ENCODE data around the gene PCP4L1. TPM values are rescaled to one million over a fixed set of nuclear protein-coding genes. Genes with fewer than 3 reads are reported as not detected.

PCP4L1 gene
- total RNA-seq, 1 experiment from 2014 or later: not detected

DNA sequence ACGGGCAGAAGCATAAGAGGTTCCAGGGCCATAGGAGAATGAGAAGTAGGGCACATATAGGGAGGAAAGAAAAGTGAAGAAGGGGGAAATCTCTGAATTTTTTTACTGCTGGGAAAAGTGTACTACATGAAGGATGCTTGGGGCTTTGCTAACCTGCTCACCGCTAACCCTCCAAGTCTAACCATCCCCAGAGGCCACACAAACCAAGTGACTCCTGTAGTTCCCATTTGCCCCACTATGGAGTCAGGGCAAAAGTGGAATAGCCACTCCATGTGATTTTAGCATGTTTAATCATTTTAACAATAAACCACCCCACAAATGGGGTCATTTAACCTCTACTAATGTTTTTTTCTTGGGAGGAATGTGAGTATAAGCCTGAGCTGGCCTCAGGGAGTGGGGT lies 26.6 kb downstream of the PCP4L1 start:
- Histone ChIP-seq H3K79me2 (ENCODE audit: insufficient read depth, low read length) (no peaks in the 10 kb centered on the region), H3K9me2 (ENCODE audit: insufficient read depth) (no peaks in the 10 kb centered on the region), H3K4me2 (ENCODE audit: low read length) (no peak overlapping the region), H3K36me3 (ENCODE audit: control insufficient read depth in 1 of 2, insufficient read depth in 2 of 2, low read length in 2 of 2) (no peaks in the 10 kb centered on the region), H3K4me1 (ENCODE audit: control insufficient read depth in 1 of 2, insufficient read depth in 2 of 2, low read length in 2 of 2) (no peaks in the 10 kb centered on the region), H4K20me1 (ENCODE audit: insufficient read depth) (no peaks in the 10 kb centered on the region), H3K27ac (ENCODE audit: low read depth, low read length) (no peak overlapping the region), H3K9ac (ENCODE audit: low read length) (no peak overlapping the region), H3K4me3 (replicated peaks in 1 of 2; ENCODE audit: low read depth in 1 of 2, low read length in 2 of 2) (no peak overlapping the region), H2AFZ (ENCODE audit: low read depth, low read length, poor library complexity, severe bottlenecking) (no peak overlapping the region), H3K9me3 (ENCODE audit: control insufficient read depth in 1 of 2, insufficient read depth in 1 of 2, low read depth in 1 of 2, low read length in 2 of 2) (no peaks in the 10 kb centered on the region), H3K27me3 (ENCODE audit: insufficient read depth, low read length) (peaks cover 20% of the 10 kb centered on the region; the same call in 1 of the 2 replicates)
- RAD21 ChIA-PET (ENCODE audit: low non-redundant PET in 1 of 2, low total read pairs in 2 of 2, uncharacterized antibody in 2 of 2, unreplicated experiment in 2 of 2): no interaction called here
- ATAC-seq: no peak
- CTCF ChIA-PET: no interaction called here
- no peak for DNase-seq (ENCODE audit: low read depth, low spot score)
- POLR2A ChIA-PET: no interaction called here
- intact Hi-C loops (cut with micrococcal nuclease): no loop called here
- no peak for TF ChIP-seq RAD21 (IDR thresholded peaks at IDR 0.05; ENCODE audit: low read depth)
- no peak for TF ChIP-seq SP1 (IDR thresholded peaks at IDR 0.05; ENCODE audit: low read depth)
- TF ChIP-seq CBX3 (IDR thresholded peaks at IDR 0.05; ENCODE audit: low read depth): no peak
- TF ChIP-seq, protein P1, sequence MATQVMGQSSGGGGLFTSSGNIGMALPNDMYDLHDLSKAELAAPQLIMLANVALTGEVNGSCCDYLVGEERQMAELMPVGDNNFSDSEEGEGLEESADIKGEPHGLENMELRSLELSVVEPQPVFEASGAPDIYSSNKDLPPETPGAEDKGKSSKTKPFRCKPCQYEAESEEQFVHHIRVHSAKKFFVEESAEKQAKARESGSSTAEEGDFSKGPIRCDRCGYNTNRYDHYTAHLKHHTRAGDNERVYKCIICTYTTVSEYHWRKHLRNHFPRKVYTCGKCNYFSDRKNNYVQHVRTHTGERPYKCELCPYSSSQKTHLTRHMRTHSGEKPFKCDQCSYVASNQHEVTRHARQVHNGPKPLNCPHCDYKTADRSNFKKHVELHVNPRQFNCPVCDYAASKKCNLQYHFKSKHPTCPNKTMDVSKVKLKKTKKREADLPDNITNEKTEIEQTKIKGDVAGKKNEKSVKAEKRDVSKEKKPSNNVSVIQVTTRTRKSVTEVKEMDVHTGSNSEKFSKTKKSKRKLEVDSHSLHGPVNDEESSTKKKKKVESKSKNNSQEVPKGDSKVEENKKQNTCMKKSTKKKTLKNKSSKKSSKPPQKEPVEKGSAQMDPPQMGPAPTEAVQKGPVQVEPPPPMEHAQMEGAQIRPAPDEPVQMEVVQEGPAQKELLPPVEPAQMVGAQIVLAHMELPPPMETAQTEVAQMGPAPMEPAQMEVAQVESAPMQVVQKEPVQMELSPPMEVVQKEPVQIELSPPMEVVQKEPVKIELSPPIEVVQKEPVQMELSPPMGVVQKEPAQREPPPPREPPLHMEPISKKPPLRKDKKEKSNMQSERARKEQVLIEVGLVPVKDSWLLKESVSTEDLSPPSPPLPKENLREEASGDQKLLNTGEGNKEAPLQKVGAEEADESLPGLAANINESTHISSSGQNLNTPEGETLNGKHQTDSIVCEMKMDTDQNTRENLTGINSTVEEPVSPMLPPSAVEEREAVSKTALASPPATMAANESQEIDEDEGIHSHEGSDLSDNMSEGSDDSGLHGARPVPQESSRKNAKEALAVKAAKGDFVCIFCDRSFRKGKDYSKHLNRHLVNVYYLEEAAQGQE (IDR thresholded peaks at IDR 0.05; ENCODE audit: low read depth): no peak
- TF ChIP-seq FOSL1 (IDR thresholded peaks at IDR 0.05; ENCODE audit: low read depth): no peak
- no peak for TF ChIP-seq EZH2phosphoT487 (IDR thresholded peaks at IDR 0.05; ENCODE audit: borderline replicate concordance)
- no peak for TF ChIP-seq SIN3A (IDR thresholded peaks at IDR 0.05; ENCODE audit: low read depth)
- BruUV-seq (replicated peaks): no TSS peak

DNA sequence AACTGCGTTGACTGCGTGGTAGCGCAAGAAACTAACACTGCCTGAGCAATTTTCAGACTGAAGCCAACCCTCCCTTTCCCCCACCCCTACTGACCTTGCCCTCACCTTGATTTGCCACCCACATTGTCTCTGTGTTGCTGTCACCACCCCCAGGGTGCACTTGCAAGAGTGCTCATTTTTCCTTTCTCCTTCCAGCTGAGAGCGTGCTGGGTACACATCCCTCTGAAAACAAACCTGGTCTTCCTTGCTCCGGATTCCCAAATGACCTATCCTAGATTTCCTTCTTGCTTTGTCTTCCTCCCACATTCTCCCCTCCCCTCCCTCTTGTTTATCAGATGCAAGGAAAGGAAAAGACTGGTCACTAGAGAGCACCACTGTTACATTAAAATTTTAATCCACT lies 27.0 kb downstream of the PCP4L1 start:
- Histone ChIP-seq H3K9me2 (ENCODE audit: insufficient read depth) (no peaks in the 10 kb centered on the region), H3K36me3 (ENCODE audit: control insufficient read depth in 1 of 2, insufficient read depth in 2 of 2, low read length in 2 of 2) (no peaks in the 10 kb centered on the region), H3K4me1 (ENCODE audit: control insufficient read depth in 1 of 2, insufficient read depth in 2 of 2, low read length in 2 of 2) (no peaks in the 10 kb centered on the region), H4K20me1 (ENCODE audit: insufficient read depth) (no peaks in the 10 kb centered on the region), H3K4me2 (ENCODE audit: low read length) (no peak overlapping the region), H3K79me2 (ENCODE audit: insufficient read depth, low read length) (no peaks in the 10 kb centered on the region), H2AFZ (ENCODE audit: low read depth, low read length, poor library complexity, severe bottlenecking) (no peak overlapping the region), H3K4me3 (replicated peaks in 1 of 2; ENCODE audit: low read depth in 1 of 2, low read length in 2 of 2) (no peak overlapping the region), H3K9ac (ENCODE audit: low read length) (no peak overlapping the region), H3K9me3 (ENCODE audit: control insufficient read depth in 1 of 2, insufficient read depth in 1 of 2, low read depth in 1 of 2, low read length in 2 of 2) (no peaks in the 10 kb centered on the region), H3K27ac (ENCODE audit: low read depth, low read length) (no peak overlapping the region), H3K27me3 (ENCODE audit: insufficient read depth, low read length) (peaks cover 20% of the 10 kb centered on the region; the same call in 1 of the 2 replicates)
- intact Hi-C loops (cut with micrococcal nuclease): no loop called here
- DNase-seq (ENCODE audit: low read depth, low spot score): no peak
- no peak for ATAC-seq
- POLR2A ChIA-PET: no interaction called here
- RAD21 ChIA-PET (ENCODE audit: low non-redundant PET in 1 of 2, low total read pairs in 2 of 2, uncharacterized antibody in 2 of 2, unreplicated experiment in 2 of 2): no interaction called here
- CTCF ChIA-PET: no interaction called here
- no TSS peak for BruUV-seq (replicated peaks)
- TF ChIP-seq ZFX (IDR thresholded peaks at IDR 0.05) (no peak), SRF (IDR thresholded peaks at IDR 0.05; ENCODE audit: low read depth) (no peak), SP1 (IDR thresholded peaks at IDR 0.05; ENCODE audit: low read depth) (no peak), EZH2 (IDR thresholded peaks at IDR 0.05) (no peak), FOSL1 (IDR thresholded peaks at IDR 0.05; ENCODE audit: low read depth) (no peak), POLR2AphosphoS5 (IDR thresholded peaks at IDR 0.05; ENCODE audit: low read depth, low read length) (no peak)
- TF ChIP-seq, protein P1 (IDR thresholded peaks at IDR 0.05; ENCODE audit: low read depth): no peak
- TF ChIP-seq, protein P2, sequence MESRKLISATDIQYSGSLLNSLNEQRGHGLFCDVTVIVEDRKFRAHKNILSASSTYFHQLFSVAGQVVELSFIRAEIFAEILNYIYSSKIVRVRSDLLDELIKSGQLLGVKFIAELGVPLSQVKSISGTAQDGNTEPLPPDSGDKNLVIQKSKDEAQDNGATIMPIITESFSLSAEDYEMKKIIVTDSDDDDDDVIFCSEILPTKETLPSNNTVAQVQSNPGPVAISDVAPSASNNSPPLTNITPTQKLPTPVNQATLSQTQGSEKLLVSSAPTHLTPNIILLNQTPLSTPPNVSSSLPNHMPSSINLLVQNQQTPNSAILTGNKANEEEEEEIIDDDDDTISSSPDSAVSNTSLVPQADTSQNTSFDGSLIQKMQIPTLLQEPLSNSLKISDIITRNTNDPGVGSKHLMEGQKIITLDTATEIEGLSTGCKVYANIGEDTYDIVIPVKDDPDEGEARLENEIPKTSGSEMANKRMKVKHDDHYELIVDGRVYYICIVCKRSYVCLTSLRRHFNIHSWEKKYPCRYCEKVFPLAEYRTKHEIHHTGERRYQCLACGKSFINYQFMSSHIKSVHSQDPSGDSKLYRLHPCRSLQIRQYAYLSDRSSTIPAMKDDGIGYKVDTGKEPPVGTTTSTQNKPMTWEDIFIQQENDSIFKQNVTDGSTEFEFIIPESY (IDR thresholded peaks at IDR 0.05; ENCODE audit: extremely low read depth, insufficient replicate concordance, low read length): no peak

All from HCT116 (cell line).